HG02943 (cell line): Measurements from ENCODE around the gene NUDT21.
"Not testable (repeated sequence)": the region's sequence is repeated elsewhere in the genome, so short reads cannot be mapped to it uniquely, and the experiment has no call there.

Source experiments
- ATAC-seq: cut with Tn5 transposase; IDR thresholded peaks from one replicate; pipeline ENCODE4 v1.9.1; 2021; ENCODE audit warnings: mild to moderate bottlenecking, low read depth, moderate library complexity; ENCODE audit not compliant: unreplicated experiment

NUDT21 gene

DNA sequence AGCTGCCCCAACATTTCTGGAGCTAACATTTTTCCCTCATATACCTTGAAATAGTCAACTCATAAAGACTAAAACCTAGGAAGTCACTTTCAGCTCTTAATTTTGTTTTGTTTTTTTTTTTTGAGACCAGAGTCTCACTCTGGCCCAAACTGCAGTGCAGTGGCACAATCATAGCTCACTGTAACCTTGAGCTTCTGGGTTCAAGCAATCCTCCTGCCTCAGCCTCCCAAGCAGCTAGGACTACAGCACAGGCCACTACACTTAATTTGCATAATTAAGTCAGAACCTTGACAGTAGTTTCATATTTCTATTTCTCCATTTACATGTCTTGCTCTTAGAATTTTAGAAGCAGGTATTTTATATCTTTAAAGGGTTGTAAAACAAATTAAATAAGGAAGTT is 30.5 kb downstream of the NUDT21 start:
- ATAC-seq = no peak

DNA sequence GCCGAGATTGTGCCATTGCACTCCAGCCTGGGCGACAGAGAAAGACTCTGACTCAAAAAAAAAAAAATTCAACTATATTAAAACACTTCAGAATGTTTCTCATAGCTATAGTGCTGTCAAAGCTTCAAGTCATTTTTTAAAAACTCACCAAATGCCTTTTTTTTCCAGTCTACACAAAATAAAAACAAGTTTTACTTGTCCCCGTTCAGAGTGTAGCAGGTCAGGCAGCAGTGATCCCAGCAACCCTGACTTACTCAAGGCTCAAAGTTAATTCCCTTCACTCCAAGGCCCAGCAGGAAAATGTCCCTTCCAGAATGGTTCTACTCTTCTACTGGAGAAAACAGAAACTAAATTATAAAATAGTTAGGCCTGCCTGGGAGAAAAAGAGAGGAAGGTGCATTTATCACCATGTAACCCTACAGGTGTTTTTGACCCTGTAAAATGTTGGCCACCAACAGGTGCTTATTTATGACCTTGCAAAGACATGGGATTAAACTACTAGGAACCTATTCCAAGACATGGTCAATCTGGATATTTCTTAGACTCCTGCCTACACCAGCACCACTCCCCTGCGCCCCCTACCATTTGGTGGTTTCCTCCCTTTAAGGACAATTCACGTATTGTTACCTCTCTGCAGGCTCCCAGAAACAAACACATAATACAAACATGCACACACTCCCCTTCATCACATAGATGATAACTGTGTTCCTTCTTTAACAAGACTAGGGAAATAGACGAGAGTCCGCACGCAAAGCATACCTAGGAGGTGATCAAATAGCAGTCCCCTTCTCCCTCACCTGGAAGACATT is 31.2 kb downstream of the NUDT21 start:
- ATAC-seq = no peak

DNA sequence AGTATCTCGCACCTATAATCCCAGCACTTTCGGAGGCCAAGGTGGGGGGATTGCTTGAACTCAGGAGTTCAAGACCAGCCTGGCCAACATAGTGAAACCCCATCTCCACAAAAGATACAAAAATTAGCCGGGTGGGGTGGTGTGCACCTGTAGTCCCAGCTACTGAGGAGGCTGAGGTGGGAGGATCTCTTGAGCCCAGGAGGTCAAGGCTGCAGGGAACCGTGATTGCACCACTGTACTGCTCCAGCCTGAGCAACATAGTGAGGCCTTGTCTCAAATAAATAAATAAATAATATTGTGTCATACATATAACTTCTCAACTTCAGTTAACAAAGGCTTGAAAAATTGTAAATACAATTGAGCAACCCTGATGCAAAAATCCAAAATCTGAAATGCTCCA is 34.0 kb downstream of the NUDT21 start:
- ATAC-seq = no peak

DNA sequence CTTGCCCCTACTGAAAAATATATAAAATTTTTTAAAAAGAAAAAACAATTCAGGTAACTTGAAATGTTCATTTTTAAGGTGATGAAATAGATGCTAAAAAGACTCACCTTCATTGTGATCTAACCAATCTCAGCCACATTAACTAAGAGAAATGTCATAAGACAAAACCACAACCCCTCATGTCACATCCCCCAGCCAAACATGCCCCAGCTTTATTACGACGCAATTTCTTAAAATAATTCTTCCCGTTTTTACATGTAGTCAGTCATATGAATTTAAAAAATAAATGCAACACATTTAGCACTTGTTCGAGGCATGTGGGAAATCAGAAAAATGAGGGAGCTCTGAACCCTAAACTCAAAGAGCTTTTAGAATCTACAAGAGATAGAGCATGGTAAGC is 35.3 kb downstream of the NUDT21 start:
- ATAC-seq = no peak

DNA sequence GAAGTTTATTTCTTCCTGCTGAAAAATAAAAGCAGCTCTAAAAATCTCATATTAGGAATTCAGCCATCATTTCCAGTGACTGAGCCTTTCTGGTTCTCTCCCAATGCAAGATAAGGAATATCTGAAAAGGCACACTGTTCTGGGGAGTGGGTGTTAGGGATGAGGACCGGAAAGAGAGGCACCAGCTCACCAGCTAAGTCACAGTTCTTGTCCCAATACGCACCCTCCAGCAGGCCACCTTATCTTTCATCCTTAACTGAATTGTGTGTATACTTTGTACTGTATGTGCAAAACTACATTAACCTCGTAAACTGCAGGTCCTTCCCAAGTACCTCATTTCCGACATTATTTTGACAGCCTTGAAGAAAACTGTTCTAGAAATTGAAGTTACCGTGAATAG is 36.8 kb downstream of the NUDT21 start:
- no peak for ATAC-seq

DNA sequence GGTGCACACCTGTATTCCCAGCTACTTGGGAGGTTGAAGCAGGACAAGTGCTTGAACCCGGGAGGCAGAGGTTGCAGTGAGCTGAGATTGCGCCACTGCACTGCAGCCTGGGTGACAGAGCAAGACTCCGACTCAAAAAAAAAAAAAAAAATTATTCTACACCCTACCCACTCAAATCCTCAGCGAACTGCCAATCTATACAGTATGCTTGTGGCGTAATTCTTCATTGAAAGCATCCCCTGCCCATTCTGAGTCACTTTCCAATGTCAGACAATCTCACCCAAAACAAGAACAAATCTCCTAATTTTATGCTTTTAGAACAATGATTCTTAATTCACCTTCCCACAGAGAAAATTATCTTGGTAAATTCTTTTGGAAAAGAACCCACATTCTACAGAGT is 37.8 kb downstream of the NUDT21 start:
- ATAC-seq = no peak

DNA sequence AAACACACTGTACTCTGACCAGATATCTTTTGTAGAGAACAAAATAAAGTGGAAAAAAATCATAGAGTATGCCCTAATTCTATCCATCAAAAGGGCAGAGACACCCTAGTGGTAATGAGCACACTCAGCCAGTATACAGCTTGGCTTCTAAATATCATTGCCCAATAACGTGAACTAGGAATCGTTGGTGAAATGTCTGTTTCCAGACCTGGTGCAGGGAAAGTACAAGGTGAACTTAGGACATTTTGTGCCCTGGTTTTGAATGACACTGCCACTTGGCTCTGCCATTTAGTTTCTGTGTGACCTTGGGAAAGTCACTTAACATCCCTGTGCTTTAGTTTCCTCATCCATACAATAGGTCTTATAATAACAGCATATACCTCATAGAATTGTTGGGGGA is 39.5 kb downstream of the NUDT21 start:
- no peak for ATAC-seq

DNA sequence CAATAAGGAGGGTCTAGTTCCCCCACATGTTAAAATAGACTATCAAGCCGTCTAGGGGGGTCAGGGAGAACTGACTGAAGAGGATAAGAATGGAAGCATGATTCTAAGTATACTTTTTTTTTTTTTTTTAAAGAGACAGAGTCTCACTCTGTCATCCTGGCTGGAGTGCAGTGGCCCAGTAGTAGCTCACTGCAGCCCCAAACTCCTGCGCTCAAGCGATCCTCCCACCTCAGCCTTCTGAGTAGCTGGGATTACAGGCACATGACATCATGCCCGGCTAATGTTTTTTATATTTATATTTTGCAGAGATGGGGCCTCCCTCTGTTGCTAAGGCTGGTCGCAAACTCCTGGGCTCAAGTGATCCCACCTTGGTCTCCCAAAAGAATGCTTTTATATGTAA is 40.0 kb downstream of the NUDT21 start:
- no peak for ATAC-seq

DNA sequence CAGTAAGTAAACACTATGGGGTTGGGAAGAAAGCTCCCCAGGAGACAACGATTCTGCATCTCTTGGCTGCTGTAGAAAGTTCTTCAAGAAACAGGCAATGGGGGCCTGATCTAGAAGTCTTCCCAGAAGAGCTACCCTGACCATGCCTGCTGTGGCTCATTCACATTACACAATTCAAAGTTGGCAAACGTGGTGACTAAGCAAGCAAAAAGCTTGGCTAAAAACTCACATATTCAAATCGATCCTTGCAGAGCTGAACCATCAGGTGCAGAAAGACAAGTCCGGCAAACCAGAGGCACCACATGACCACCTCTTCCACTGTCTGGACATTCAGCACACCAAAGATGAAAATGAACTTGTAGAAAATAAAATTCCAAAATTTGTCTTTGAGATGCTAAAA is 41.9 kb downstream of the NUDT21 start:
- ATAC-seq = no peak

DNA sequence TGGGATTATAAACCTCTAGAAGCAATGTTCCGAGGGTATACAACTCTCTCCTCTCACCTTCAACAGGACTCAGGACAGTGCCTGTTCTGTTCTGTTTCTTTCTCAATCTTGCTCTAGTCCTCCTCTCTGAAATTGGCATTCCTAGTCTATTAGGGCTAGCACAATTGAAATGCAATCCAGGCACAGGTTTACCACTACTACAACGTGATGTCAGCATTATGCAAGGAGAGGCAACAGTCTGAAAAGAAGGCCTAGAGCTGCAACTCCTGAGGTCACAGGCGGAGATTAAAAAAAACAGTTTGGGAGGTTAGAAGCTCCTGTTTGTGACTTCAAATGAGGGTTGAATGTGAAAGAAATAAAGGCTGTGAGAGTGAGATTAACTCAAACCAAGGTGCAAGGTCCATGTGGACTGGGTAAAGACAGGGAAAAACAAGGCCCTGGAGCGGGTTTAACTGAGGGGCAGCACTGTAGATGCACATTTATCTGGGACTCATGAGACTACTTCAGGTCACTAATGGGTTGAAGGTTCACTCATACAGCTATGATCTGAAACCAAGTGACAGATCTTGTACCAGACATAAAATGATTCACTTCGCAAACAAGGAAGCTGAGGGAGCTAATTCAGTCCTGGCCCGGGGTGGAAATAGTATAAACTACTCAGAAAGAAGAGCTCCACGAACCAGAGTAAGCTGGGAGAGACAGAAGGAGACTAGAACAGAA is 42.6 kb downstream of the NUDT21 start:
- no peak for ATAC-seq

DNA sequence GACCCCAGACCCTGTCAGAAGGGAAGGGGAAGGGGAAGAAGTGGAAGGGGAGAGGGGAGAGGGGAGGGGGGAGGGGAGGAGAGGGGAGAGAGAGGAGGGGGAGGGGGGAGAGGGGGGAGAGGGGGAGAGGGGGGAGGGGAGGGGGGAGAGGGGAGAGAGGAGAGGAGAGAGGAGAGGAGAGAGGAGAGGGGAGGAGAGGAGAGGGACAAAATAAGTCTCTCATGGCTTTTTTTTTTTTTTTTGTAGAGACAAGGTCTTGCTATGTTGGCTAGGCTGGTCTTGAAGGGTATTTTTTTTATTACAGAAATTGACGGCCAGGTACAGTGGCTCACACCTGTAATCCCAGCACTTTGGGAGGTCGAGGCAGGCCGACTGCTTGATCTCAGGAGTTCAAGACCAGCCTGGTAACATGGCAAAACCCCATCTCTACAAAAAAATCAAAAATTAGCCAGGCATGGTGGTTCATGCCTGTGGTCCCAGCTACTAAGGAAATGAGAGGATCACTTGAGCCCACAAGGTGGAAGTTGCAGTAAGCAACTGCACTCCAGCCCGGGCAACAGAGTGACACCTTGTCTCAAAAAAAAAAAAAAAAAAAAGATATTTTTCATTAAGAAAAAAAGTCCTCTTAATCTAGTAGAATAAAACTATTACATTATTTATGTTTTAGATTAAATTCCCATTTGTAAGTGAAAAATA is 45.0 kb downstream of the NUDT21 start:
- no peak for ATAC-seq

DNA sequence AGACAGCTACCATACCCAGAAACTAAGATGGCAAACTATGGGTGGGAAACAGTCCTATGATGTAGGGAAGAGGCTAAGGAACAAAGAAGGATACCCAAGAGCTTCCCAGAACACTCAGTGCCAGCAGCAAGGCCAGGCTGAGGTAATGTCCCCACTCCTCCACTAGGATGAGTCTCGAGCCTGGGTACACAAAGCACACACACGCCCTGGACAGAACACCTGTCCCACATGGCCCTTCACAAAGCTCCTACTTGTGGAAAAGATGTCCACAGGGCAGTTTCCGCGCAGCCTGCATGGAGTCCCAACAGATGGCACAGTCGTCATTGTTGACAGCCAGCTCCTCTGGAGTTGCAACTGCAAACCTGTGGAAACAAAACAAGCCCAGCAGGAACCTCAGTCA is 49.6 kb downstream of the NUDT21 start:
- ATAC-seq = no peak

DNA sequence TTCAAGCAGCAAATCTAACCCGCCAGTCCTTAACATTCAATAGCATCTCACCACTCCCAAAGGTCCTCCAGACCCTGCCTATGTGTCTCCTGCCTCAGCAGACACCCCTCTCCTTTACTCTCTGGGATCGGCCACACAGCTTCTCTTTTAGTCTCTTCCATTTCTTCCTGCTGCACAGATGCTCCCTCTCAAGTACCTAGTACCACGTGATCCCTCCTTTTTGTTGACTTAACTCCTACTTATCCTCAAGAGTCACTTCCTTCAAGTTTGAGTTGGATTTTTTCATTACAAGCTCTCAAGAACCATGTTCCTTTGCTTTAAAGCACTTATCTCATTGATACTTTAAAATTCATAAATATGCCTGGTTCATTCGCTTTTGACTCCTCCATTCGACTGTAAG is 50.7 kb downstream of the NUDT21 start:
- no peak for ATAC-seq

DNA sequence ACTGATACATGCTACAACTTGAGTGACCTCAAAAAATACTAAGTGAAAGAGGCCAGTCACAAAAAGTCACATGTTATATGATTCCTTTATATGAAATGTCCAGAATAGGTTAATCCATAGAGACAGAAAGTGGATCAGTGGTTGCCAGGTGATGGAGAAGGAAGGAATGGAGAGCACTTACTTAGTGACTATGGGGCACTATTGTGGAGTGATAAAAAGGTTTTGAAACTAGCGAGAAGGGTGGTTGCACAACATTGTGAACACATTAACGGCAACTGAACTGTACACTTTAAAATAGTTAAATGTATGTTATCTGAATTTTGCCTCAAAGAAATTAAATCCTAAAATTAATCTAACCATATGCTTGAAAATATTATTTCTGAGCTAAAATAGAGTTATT is 51.6 kb downstream of the NUDT21 start:
- no peak for ATAC-seq

DNA sequence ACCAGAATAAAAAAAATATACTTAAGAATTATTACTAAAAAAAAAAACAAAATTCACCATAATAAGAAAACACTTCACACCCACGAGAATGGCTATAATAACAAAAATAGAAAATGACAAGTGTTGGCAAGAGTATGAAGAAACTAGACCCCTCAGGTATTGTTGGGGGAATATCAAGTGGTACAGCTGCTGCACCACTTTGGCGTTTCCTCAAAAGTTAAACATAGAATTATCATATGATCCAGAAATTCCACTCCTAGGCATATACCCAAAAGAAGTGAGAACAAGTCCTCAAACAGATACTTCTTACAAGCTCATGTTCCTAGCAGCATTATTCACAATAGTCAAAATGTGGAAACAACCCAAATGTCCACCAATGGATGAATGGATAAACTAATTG is 52.1 kb downstream of the NUDT21 start:
- no peak for ATAC-seq

DNA sequence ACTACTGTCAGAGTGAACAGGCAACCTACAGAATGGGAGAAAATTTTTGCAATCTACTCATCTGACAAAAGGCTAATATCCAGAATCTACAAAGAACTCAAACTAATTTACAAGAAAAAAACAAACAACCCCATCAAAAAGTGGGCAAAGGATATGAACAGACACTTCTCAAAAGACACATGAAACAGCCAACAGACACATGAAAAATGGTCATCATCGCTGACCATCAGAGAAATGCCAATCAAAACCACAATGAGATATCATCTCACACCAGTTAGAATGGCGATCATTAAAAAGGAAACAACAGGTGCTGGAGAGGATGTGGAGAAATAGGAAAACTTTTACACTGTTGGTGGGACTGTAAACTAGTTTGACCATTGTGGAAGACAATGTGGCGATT is 54.4 kb downstream of the NUDT21 start:
- not testable (repeated sequence) for ATAC-seq

DNA sequence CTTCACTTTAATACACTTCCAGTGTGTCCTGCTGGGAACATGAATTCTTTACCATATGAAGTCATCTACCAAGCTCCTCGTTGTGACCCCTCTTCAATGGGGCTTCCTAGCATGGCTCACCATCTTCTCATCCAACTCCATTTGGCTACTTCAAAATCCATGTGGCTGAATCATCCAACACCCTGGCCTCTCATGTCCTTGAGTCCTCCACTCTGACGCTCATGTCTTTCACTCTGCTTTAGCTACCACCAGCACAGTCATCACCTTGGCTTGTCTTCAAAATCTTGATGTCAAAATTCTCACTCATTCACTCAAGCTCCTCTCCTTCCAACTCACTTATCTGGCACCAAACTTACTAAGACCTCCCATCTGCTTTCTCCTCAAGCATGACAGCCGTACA is 61.6 kb downstream of the NUDT21 start:
- no peak for ATAC-seq

DNA sequence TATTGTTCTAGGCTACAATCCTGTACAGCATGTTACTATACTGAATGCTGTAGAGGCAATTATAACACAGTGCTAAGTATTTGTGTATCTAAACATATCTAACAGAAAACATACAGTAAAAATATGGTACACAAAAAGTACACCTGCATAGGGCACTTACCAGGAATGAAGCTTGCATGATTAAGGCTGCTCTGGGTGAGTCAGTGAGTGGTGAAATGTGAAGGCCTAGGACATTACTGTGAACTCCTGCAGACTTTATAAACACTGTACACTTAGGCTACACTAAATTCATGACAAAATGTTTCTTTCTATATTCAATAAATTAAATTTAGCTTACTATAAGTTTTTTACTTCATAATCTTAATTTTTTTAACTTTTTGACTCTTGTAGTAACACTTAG is 62.9 kb downstream of the NUDT21 start:
- ATAC-seq = no peak

DNA sequence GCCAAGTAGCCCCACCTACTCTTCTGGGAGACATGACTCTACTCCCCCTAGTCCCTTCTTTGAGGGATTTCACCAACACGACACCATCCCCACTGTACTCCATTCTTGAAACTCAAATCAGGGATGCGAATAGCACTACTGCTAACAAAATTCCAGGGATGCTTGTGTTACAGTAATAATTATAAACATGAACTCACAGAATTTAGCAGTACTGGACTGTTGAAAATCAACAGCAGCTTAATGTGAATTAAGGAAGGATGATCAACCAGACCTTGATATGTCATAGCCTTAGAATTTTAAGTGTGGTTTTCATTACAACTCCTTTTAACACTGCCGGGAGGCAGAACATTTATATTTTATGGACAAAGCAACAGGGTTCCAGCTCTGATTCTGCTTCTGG is 63.7 kb downstream of the NUDT21 start:
- no peak for ATAC-seq

DNA sequence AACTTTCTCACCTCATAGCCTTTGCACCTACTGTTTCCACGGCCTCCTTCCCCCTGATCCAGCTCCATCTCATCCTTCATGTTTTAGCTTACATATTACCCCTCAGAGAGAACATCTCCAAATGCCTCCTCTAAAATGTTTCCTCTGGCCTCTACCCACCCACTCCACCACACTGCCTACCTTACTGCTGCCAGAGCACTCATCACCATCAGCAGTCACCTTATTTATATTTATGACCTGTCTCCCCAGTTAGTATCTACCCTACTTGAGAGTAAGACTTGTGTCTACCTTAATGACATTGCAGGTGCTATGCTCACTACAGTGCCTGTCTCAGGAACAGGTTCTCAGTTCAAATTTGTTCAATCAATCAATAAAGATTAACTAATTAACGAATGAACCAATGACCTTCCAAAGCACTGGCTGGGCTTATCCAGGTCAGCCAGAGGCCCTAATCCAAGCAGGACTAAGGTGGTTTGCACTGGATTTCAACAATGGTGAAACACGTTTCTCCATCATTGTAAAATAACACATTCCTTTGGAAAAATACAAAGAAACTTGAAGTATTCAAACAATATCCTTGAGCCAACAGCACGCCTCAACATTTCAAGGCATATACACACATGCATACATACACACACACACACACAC is 66.9 kb downstream of the NUDT21 start:
- no peak for ATAC-seq

DNA sequence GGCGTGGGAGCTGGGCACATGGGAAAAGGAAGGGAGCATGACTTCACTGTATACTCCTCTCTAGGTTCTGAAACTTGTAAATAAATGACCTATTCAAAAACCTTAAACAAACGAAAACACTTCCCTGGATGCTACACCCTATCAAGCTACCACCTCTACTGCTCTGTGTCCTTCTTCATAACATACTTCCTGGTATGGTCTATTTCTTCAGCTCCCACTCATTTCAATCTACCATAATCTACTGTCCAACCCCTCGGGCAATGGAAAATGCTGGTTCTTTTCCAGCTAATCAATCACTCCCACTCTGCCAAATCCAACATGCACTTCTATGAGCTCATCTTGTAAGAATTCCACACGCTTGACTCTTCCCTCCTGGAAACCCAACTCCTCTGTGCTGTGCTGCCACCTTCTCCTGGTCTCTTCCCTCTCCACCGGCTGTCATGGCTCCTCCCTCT is 68.2 kb downstream of the NUDT21 start:
- no peak for ATAC-seq
